H1 (cell line): ENCODE data around the gene PTPRG. TPM values are rescaled to one million over a fixed set of nuclear protein-coding genes. Genes with fewer than 3 reads are reported as not detected.

Source experiments
- EGR1 ChIP-seq: IDR thresholded peaks from 2 replicates; pipeline ENCODE4 v1.6.1; 2011; ENCODE audit warnings: low read depth, low read length, borderline replicate concordance
- PHF8 ChIP-seq: fragments of 200-600 bp; sonication (generic); conservative IDR thresholded peaks from 2 replicates; pipeline ENCODE4 v1.7.1; 2012; ENCODE audit warnings: low read depth, mild to moderate bottlenecking, inconsistent platforms, low read length, moderate library complexity
- POU5F1 ChIP-seq: IDR thresholded peaks from 2 replicates; pipeline ENCODE4 v1.6.1; 2011; ENCODE audit warnings: low read depth, mild to moderate bottlenecking, low read length, moderate library complexity
- RNF2 ChIP-seq: fragments of 200-900, 300-1000 bp; sonication (generic); IDR thresholded peaks from 2 replicates; pipeline ENCODE4 v1.7.1; 2016; ENCODE audit warnings: borderline replicate concordance, low read depth, mild to moderate bottlenecking, antibody characterized with exemption, low read length; ENCODE audit not compliant: poor library complexity, severe bottlenecking; ENCODE audit errors: missing control alignments
- SP1 ChIP-seq: IDR thresholded peaks from 2 replicates; pipeline ENCODE4 v1.6.1; 2011; ENCODE audit warnings: low read depth, low read length
- SP4 ChIP-seq: IDR thresholded peaks from 2 replicates; pipeline ENCODE4 v1.6.1; 2012; ENCODE audit warnings: low read length, inconsistent platforms
- SRF ChIP-seq: IDR thresholded peaks from 2 replicates; pipeline ENCODE4 v1.6.1; 2011; ENCODE audit warnings: mild to moderate bottlenecking, low read depth, low read length, moderate library complexity
- TCF12 ChIP-seq: IDR thresholded peaks from 2 replicates; pipeline ENCODE4 v1.6.1; 2011; ENCODE audit warnings: low read depth, mild to moderate bottlenecking, low read length
- YY1 ChIP-seq: IDR thresholded peaks from 2 replicates; pipeline ENCODE4 v1.6.1; 2011; ENCODE audit warnings: low read depth, mild to moderate bottlenecking, low read length
- ZNF274 ChIP-seq: IDR thresholded peaks from 2 replicates; pipeline ENCODE4 v1.7.0; 2012; ENCODE audit warnings: low read length, borderline replicate concordance; ENCODE audit errors: extremely low read depth
- polyA plus RNA-seq, 7 experiments: library from polyadenylated mRNA; depleted of rRNA in 3 of 7; stranded (reverse) in 5 of 7; unstranded in 2 of 7; fragments of >200 nt in 5 of 7; fragments of 200-250 nt in 2 of 7; gene quantifications; 1 replicate in 5 of 7; 2 replicates in 1 of 7; 4 replicates in 1 of 7; pipeline versions ENCODE4 v1.2.1 to v1.2.3, GENCODE V29; 2011 to 2013; ENCODE audit warnings: missing spikeins in 2 of 7, mixed read lengths in 2 of 7
- total RNA-seq: library from RNA; stranded (reverse); fragmentation: NEBNext Ultra II Directional; extraction: Animal tissue kit (Norgen Biotek cat#: 25700); gene quantifications from 2 replicates; pipeline ENCODE4 v1.2.1, GENCODE V29; 2021
- TF ChIP-seq, protein P1 (sequence below): fragments of 300-600 bp; sonication (generic); IDR thresholded peaks from 2 replicates; pipeline ENCODE4 v1.7.1; 2012; ENCODE audit warnings: low read length, moderate library complexity, mild to moderate bottlenecking, inconsistent platforms; ENCODE audit not compliant: insufficient replicate concordance
- TF ChIP-seq, protein P2 (sequence below): IDR thresholded peaks from 2 replicates; pipeline ENCODE4 v1.6.1; 2011; ENCODE audit warnings: low read depth, mild to moderate bottlenecking, low read length; ENCODE audit not compliant: insufficient read depth

PTPRG gene
- total and polyA plus RNA-seq, 2 of the 8 experiments (the other 6 are each of a cell fraction or from before 2014, with no cell fraction given) = 23.3 to 96.2 TPM

DNA sequence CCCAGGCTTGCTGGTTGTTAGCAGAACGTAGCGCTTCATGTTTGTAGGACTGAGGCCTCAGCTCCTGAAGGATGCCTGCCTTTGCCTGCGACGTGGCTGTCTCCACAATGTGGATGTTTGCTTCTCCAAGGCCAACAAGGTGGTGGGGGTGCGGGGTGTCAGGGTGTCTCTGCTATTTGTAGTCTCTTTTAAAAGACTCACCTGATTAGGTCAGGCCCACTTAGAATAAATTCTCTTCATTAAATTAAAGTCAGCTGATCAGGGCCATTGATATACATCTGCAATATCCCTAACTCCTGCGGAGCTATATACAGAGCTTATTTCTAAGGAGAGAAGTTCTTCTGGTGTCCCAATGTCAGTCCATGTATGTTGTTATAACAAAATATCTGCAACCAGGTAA, 44.8 kb downstream of the PTPRG start (continued):
- TF ChIP-seq, protein P1, sequence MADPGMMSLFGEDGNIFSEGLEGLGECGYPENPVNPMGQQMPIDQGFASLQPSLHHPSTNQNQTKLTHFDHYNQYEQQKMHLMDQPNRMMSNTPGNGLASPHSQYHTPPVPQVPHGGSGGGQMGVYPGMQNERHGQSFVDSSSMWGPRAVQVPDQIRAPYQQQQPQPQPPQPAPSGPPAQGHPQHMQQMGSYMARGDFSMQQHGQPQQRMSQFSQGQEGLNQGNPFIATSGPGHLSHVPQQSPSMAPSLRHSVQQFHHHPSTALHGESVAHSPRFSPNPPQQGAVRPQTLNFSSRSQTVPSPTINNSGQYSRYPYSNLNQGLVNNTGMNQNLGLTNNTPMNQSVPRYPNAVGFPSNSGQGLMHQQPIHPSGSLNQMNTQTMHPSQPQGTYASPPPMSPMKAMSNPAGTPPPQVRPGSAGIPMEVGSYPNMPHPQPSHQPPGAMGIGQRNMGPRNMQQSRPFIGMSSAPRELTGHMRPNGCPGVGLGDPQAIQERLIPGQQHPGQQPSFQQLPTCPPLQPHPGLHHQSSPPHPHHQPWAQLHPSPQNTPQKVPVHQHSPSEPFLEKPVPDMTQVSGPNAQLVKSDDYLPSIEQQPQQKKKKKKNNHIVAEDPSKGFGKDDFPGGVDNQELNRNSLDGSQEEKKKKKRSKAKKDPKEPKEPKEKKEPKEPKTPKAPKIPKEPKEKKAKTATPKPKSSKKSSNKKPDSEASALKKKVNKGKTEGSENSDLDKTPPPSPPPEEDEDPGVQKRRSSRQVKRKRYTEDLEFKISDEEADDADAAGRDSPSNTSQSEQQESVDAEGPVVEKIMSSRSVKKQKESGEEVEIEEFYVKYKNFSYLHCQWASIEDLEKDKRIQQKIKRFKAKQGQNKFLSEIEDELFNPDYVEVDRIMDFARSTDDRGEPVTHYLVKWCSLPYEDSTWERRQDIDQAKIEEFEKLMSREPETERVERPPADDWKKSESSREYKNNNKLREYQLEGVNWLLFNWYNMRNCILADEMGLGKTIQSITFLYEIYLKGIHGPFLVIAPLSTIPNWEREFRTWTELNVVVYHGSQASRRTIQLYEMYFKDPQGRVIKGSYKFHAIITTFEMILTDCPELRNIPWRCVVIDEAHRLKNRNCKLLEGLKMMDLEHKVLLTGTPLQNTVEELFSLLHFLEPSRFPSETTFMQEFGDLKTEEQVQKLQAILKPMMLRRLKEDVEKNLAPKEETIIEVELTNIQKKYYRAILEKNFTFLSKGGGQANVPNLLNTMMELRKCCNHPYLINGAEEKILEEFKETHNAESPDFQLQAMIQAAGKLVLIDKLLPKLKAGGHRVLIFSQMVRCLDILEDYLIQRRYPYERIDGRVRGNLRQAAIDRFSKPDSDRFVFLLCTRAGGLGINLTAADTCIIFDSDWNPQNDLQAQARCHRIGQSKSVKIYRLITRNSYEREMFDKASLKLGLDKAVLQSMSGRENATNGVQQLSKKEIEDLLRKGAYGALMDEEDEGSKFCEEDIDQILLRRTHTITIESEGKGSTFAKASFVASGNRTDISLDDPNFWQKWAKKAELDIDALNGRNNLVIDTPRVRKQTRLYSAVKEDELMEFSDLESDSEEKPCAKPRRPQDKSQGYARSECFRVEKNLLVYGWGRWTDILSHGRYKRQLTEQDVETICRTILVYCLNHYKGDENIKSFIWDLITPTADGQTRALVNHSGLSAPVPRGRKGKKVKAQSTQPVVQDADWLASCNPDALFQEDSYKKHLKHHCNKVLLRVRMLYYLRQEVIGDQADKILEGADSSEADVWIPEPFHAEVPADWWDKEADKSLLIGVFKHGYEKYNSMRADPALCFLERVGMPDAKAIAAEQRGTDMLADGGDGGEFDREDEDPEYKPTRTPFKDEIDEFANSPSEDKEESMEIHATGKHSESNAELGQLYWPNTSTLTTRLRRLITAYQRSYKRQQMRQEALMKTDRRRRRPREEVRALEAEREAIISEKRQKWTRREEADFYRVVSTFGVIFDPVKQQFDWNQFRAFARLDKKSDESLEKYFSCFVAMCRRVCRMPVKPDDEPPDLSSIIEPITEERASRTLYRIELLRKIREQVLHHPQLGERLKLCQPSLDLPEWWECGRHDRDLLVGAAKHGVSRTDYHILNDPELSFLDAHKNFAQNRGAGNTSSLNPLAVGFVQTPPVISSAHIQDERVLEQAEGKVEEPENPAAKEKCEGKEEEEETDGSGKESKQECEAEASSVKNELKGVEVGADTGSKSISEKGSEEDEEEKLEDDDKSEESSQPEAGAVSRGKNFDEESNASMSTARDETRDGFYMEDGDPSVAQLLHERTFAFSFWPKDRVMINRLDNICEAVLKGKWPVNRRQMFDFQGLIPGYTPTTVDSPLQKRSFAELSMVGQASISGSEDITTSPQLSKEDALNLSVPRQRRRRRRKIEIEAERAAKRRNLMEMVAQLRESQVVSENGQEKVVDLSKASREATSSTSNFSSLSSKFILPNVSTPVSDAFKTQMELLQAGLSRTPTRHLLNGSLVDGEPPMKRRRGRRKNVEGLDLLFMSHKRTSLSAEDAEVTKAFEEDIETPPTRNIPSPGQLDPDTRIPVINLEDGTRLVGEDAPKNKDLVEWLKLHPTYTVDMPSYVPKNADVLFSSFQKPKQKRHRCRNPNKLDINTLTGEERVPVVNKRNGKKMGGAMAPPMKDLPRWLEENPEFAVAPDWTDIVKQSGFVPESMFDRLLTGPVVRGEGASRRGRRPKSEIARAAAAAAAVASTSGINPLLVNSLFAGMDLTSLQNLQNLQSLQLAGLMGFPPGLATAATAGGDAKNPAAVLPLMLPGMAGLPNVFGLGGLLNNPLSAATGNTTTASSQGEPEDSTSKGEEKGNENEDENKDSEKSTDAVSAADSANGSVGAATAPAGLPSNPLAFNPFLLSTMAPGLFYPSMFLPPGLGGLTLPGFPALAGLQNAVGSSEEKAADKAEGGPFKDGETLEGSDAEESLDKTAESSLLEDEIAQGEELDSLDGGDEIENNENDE = no peak
- TF ChIP-seq, protein P2, sequence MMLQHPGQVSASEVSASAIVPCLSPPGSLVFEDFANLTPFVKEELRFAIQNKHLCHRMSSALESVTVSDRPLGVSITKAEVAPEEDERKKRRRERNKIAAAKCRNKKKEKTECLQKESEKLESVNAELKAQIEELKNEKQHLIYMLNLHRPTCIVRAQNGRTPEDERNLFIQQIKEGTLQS = no peak
- no peak for TF ChIP-seq EGR1
- no peak for TF ChIP-seq POU5F1
- no peak for TF ChIP-seq TCF12
- TF ChIP-seq PHF8 = no peak
- TF ChIP-seq YY1 = no peak
- no peak for TF ChIP-seq SRF
- TF ChIP-seq SP4 = no peak
- no peak for TF ChIP-seq RNF2
- no peak for TF ChIP-seq ZNF274
- TF ChIP-seq SP1 = no peak
